ENCODE results near the gene SGPL1. TPM values are rescaled to one million over a fixed set of nuclear protein-coding genes. Genes with fewer than 3 reads are reported as not detected.

Gene SGPL1
- total and polyA plus RNA-seq, 2 experiments from 2014 or later = 12.0 to 42.7 TPM

DNA sequence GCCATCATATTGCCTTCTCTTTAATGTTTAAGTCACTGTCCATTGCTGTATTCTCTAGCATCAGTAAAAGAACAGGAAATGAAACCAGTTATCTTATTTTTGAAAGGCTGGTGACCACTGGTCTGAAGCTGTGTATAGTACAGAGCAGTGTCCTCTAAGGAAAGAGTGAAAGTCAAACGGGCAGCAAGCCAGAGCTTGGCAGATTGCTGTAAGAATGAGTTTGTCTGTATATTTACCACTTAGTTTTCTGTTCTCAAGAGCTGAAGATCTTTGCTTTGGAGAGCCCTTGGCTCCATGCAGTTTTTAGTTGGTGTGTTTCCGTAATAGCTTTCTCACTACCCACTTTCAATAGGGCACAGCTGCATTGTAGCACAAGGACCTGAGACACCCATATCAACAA is 40.7 kb downstream of the SGPL1 start:
- H3K4me1 ChIP-seq (ENCODE audit: insufficient read depth) = no peaks in the 10 kb centered on the region
- 0 out of 2 replicates have a peak overlapping the region, but pooled peaks have one; percentile 26 for H3K27ac ChIP-seq (ENCODE audit: low read depth)
- Mint-ChIP-seq H3K27me3 (ENCODE audit: insufficient read depth, low read depth, poor library complexity) (peaks cover 3% of the 10 kb centered on the region), H3K4me1 (no peaks in the 10 kb centered on the region; the same call in 2 of the 3 replicates), H3K36me3 (ENCODE audit: low read depth) (peaks cover 64% of the 10 kb centered on the region), H3K27ac (no peak overlapping the region), H3K4me3 (no peak overlapping the region), H3K9me3 (no peaks in the 10 kb centered on the region)
- no peaks in the 10 kb centered on the region for H3F3A ChIP-seq (replicated peaks; ENCODE audit: low read depth)
- ATAC-seq = no peak
- no peaks in the 10 kb centered on the region for H3K9me2 ChIP-seq (ENCODE audit: insufficient read depth)
- DNase-seq (ENCODE audit: low spot score) = no peak
- peaks cover 48% of the 10 kb centered on the region for H3K36me3 ChIP-seq (ENCODE audit: insufficient read depth)
- no peak overlapping the region for H3K4me2 ChIP-seq
- no peak overlapping the region for H2AFZ ChIP-seq
- TF ChIP-seq EZH2 (IDR thresholded peaks at IDR 0.05; ENCODE audit: low read depth, unreplicated experiment) (no peak), STAT1 (IDR thresholded peaks at IDR 0.05; ENCODE audit: unreplicated experiment) (no peak), ZNF462 (CRISPR knock-in tag; IDR thresholded peaks at IDR 0.05) (no peak), EZH2phosphoT487 (IDR thresholded peaks at IDR 0.05; ENCODE audit: unreplicated experiment) (no peak), ZNF331 (CRISPR knock-in tag; IDR thresholded peaks at IDR 0.05; ENCODE audit: low read depth) (no peak), CREB1 (CRISPR knock-in tag; IDR thresholded peaks at IDR 0.05; ENCODE audit: low read depth) (no peak), POLR2AphosphoS5 (IDR thresholded peaks at IDR 0.05; ENCODE audit: low read depth) (no peak), NANOG (IDR thresholded peaks at IDR 0.05; ENCODE audit: borderline replicate concordance) (no peak), JUNB (IDR thresholded peaks at IDR 0.05; ENCODE audit: unreplicated experiment) (no peak), ZNF114 (CRISPR knock-in tag; IDR thresholded peaks at IDR 0.05) (no peak)
- TF ChIP-seq, protein P1, sequence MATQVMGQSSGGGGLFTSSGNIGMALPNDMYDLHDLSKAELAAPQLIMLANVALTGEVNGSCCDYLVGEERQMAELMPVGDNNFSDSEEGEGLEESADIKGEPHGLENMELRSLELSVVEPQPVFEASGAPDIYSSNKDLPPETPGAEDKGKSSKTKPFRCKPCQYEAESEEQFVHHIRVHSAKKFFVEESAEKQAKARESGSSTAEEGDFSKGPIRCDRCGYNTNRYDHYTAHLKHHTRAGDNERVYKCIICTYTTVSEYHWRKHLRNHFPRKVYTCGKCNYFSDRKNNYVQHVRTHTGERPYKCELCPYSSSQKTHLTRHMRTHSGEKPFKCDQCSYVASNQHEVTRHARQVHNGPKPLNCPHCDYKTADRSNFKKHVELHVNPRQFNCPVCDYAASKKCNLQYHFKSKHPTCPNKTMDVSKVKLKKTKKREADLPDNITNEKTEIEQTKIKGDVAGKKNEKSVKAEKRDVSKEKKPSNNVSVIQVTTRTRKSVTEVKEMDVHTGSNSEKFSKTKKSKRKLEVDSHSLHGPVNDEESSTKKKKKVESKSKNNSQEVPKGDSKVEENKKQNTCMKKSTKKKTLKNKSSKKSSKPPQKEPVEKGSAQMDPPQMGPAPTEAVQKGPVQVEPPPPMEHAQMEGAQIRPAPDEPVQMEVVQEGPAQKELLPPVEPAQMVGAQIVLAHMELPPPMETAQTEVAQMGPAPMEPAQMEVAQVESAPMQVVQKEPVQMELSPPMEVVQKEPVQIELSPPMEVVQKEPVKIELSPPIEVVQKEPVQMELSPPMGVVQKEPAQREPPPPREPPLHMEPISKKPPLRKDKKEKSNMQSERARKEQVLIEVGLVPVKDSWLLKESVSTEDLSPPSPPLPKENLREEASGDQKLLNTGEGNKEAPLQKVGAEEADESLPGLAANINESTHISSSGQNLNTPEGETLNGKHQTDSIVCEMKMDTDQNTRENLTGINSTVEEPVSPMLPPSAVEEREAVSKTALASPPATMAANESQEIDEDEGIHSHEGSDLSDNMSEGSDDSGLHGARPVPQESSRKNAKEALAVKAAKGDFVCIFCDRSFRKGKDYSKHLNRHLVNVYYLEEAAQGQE (IDR thresholded peaks at IDR 0.05; ENCODE audit: unreplicated experiment) = no peak
- TF ChIP-seq, protein P2, sequence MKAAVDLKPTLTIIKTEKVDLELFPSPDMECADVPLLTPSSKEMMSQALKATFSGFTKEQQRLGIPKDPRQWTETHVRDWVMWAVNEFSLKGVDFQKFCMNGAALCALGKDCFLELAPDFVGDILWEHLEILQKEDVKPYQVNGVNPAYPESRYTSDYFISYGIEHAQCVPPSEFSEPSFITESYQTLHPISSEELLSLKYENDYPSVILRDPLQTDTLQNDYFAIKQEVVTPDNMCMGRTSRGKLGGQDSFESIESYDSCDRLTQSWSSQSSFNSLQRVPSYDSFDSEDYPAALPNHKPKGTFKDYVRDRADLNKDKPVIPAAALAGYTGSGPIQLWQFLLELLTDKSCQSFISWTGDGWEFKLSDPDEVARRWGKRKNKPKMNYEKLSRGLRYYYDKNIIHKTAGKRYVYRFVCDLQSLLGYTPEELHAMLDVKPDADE (IDR thresholded peaks at IDR 0.05) = no peak
- TF ChIP-seq, protein P3, sequence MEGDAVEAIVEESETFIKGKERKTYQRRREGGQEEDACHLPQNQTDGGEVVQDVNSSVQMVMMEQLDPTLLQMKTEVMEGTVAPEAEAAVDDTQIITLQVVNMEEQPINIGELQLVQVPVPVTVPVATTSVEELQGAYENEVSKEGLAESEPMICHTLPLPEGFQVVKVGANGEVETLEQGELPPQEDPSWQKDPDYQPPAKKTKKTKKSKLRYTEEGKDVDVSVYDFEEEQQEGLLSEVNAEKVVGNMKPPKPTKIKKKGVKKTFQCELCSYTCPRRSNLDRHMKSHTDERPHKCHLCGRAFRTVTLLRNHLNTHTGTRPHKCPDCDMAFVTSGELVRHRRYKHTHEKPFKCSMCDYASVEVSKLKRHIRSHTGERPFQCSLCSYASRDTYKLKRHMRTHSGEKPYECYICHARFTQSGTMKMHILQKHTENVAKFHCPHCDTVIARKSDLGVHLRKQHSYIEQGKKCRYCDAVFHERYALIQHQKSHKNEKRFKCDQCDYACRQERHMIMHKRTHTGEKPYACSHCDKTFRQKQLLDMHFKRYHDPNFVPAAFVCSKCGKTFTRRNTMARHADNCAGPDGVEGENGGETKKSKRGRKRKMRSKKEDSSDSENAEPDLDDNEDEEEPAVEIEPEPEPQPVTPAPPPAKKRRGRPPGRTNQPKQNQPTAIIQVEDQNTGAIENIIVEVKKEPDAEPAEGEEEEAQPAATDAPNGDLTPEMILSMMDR (conservative IDR thresholded peaks at IDR 0.05; ENCODE audit: low read depth in 2 of 2) = no peak
- H4K20me1 ChIP-seq (replicated peaks; ENCODE audit: insufficient read depth) = peaks cover 11% of the 10 kb centered on the region; the same call in 1 of the 2 replicates
- H3K79me2 ChIP-seq (replicated peaks; ENCODE audit: insufficient read depth) = no peaks in the 10 kb centered on the region
- no peak overlapping the region for H3K4me3 ChIP-seq
- H3K27me3 ChIP-seq (ENCODE audit: insufficient read depth) = no peaks in the 10 kb centered on the region

Data from GM23338 (cell line).